ENCODE results near the gene MSRB1. TPM values are rescaled to one million over a fixed set of nuclear protein-coding genes. Genes with fewer than 3 reads are reported as not detected.
A peak's percentile ranks its signal among the peaks of the same experiment; 100 is the strongest.

Gene MSRB1
- total and polyA plus RNA-seq, 2 of the 13 experiments (the other 11 are each of a cell fraction or from before 2014, with no cell fraction given) = 32.1 to 75.4 TPM

GRCh38 chr16:1964506-1965395, 21.8 kb upstream of the MSRB1 start, which contains the start of gene RPS2 (continued):
- TF ChIP-seq AKNA (CRISPR knock-in tag; IDR thresholded peaks at IDR 0.05; ENCODE audit: borderline replicate concordance) (no peak), DMAP1 (CRISPR knock-in tag; IDR thresholded peaks at IDR 0.05) (peak; percentile 94), ETV6 (CRISPR knock-in tag; conservative IDR thresholded peaks at IDR 0.05) (no peak), PTBP1 (IDR thresholded peaks at IDR 0.05; ENCODE audit: low read depth, low read length, poor library complexity, severe bottlenecking) (no peak), ZFP36L1 (CRISPR knock-in tag; IDR thresholded peaks at IDR 0.05) (peak; percentile 65; the same call in 1 of the 2 replicates), ZNF841 (CRISPR knock-in tag; IDR thresholded peaks at IDR 0.05; ENCODE audit: borderline replicate concordance) (no peak), ZSCAN21 (CRISPR knock-in tag; IDR thresholded peaks at IDR 0.05; ENCODE audit: borderline replicate concordance) (no peak), CHCHD3 (CRISPR knock-in tag; IDR thresholded peaks at IDR 0.05) (no peak), MATR3 (CRISPR knock-in tag; IDR thresholded peaks at IDR 0.05) (no peak), TP53 (CRISPR knock-in tag; conservative IDR thresholded peaks at IDR 0.05) (peak; percentile 81; the same call in 1 of the 2 replicates), ZNF816 (CRISPR knock-in tag; IDR thresholded peaks at IDR 0.05; ENCODE audit: borderline replicate concordance) (no peak), NCOA5 (CRISPR knock-in tag; IDR thresholded peaks at IDR 0.05) (no peak), ATF2 (CRISPR knock-in tag; IDR thresholded peaks at IDR 0.05) (peak; percentile 58), MXD1 (CRISPR knock-in tag; IDR thresholded peaks at IDR 0.05) (peak; percentile 60; the same call in 1 of the 2 replicates), JARID2 (CRISPR knock-in tag; IDR thresholded peaks at IDR 0.05; ENCODE audit: insufficient replicate concordance) (no peak), FOXC1 (CRISPR knock-in tag; IDR thresholded peaks at IDR 0.05; ENCODE audit: borderline replicate concordance) (peak; percentile 18; the same call in 1 of the 2 replicates), FOXJ3 (CRISPR knock-in tag; IDR thresholded peaks at IDR 0.05; ENCODE audit: borderline replicate concordance) (no peak; the same call in 1 of the 2 replicates), ZNF232 (CRISPR knock-in tag; IDR thresholded peaks at IDR 0.05; ENCODE audit: borderline replicate concordance) (peak; percentile 30; the same call in 1 of the 2 replicates)

Measured in HepG2 (cell line).